Ishikawa (cell line): Measurements from ENCODE around the gene CD9.

Source experiments
- CEBPB ChIP-seq: IDR thresholded peaks from 2 replicates; pipeline ENCODE4 v1.6.1; 2012
- CREB1 ChIP-seq: IDR thresholded peaks from 2 replicates; pipeline ENCODE4 v1.6.1; 2012; ENCODE audit warnings: low read depth
- EGR1 ChIP-seq: IDR thresholded peaks from 2 replicates; pipeline ENCODE4 v1.6.1; 2012
- FOXM1 ChIP-seq: IDR thresholded peaks from 2 replicates; pipeline ENCODE4 v1.6.1; 2012; ENCODE audit warnings: low read depth, borderline replicate concordance
- NFIC ChIP-seq: IDR thresholded peaks from 2 replicates; pipeline ENCODE4 v1.6.1; 2012
- RAD21 ChIP-seq: IDR thresholded peaks from 2 replicates; pipeline ENCODE4 v1.6.1; 2012; ENCODE audit warnings: low read depth
- TAF1 ChIP-seq: IDR thresholded peaks from 2 replicates; pipeline ENCODE4 v1.6.1; 2012; ENCODE audit warnings: low read depth, mild to moderate bottlenecking
- TCF12 ChIP-seq: IDR thresholded peaks from 2 replicates; pipeline ENCODE4 v1.6.1; 2012; ENCODE audit warnings: low read depth
- YY1 ChIP-seq: IDR thresholded peaks from 2 replicates; pipeline ENCODE4 v1.6.1; 2012; ENCODE audit warnings: low read depth
- ZBTB7A ChIP-seq: IDR thresholded peaks from 2 replicates; pipeline ENCODE4 v1.6.1; 2012; ENCODE audit warnings: low read depth
- TF ChIP-seq, protein P1 (sequence below): IDR thresholded peaks from 2 replicates; pipeline ENCODE4 v1.6.1; 2012; ENCODE audit warnings: low read depth, mild to moderate bottlenecking
- TF ChIP-seq, protein P2 (sequence below): IDR thresholded peaks from 2 replicates; pipeline ENCODE4 v1.6.1; 2012
- TF ChIP-seq, protein P3 (sequence below): IDR thresholded peaks from 2 replicates; pipeline ENCODE4 v1.6.1; 2012

The CD9 gene

DNA sequence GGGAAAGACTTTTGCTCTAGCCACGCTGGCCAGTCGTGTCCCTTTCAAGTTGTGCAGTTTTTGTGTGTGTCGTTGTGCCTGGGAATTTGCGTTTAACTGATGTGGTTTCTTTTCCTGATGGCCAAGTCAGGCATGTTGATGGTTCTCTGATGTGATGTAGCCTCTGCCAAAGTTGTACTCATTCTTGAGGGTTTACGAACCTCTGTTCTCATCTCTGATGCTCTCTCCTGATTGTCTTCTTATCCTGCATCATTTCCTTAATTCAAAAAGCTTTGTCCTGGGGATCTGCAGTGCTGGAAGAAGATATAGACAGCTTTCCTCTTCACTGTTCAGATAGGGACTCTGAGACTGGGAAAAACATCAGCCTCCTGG is 25.4 kb downstream of the CD9 start:
- TF ChIP-seq TCF12: no peak
- TF ChIP-seq, protein P1, sequence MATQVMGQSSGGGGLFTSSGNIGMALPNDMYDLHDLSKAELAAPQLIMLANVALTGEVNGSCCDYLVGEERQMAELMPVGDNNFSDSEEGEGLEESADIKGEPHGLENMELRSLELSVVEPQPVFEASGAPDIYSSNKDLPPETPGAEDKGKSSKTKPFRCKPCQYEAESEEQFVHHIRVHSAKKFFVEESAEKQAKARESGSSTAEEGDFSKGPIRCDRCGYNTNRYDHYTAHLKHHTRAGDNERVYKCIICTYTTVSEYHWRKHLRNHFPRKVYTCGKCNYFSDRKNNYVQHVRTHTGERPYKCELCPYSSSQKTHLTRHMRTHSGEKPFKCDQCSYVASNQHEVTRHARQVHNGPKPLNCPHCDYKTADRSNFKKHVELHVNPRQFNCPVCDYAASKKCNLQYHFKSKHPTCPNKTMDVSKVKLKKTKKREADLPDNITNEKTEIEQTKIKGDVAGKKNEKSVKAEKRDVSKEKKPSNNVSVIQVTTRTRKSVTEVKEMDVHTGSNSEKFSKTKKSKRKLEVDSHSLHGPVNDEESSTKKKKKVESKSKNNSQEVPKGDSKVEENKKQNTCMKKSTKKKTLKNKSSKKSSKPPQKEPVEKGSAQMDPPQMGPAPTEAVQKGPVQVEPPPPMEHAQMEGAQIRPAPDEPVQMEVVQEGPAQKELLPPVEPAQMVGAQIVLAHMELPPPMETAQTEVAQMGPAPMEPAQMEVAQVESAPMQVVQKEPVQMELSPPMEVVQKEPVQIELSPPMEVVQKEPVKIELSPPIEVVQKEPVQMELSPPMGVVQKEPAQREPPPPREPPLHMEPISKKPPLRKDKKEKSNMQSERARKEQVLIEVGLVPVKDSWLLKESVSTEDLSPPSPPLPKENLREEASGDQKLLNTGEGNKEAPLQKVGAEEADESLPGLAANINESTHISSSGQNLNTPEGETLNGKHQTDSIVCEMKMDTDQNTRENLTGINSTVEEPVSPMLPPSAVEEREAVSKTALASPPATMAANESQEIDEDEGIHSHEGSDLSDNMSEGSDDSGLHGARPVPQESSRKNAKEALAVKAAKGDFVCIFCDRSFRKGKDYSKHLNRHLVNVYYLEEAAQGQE: no peak
- TF ChIP-seq RAD21: no peak
- TF ChIP-seq ZBTB7A: no peak
- no peak for TF ChIP-seq CEBPB

DNA sequence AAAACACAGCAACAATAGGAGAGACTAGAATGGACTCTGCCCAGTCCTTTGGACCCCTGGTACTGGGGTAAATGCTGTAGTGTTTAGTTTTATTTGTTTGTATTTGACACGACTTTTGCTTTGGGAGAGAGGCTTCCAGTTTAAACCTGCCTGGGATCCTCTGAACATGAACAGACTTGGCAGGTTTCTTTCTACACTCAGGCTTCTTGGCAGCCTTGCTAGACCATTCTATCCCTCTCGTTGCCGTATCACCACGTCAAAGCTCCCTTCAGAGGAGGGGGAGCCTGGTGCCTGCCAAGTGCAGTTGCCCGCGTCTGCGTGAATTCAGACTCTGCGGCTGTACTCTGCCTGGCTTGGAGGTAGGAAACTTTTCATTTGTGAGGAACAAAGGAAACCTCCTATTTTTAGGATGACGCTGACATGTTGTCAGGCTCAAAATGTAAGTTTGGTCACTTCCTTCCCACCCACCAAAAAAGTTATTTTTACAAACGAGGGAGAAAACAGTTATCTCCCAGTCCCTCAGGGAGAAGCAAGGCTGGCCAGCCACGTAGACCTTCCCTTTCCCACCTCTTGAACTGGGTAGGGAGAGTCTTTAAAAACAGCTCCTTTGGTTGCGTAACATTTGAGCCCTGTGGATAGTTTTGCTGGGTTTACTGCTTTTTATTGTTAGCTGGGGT is 25.9 kb downstream of the CD9 start:
- TF ChIP-seq EGR1 (no peak), NFIC (no peak), FOXM1 (no peak), YY1 (no peak), CEBPB (peak; percentile 97)
- TF ChIP-seq, protein P2, sequence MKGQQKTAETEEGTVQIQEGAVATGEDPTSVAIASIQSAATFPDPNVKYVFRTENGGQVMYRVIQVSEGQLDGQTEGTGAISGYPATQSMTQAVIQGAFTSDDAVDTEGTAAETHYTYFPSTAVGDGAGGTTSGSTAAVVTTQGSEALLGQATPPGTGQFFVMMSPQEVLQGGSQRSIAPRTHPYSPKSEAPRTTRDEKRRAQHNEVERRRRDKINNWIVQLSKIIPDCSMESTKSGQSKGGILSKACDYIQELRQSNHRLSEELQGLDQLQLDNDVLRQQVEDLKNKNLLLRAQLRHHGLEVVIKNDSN: no peak

DNA sequence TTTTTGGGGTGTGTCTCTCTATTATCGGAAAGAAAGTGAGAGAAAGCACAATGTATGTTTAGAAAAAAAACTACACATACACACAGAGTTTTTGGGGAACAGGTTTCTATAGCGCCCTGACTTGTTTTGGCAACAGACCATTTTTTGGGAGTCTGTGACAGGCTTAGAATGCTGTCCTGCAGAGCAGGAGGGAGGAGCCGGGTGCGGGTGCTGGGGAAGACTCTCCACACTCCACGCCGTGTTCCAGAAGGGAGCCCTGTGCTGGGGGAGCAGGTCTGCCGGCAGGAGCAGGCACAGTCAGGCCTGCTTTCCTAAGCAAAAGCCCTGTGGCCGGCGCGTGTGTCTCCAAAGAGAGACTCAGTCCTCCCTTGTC is 26.5 kb downstream of the CD9 start:
- peak; percentile 8; the same call in 1 of the 2 replicates for TF ChIP-seq NFIC
- no peak for TF ChIP-seq YY1

GRCh38 chr12:6228535-6229223 is 28.5 kb downstream of the CD9 start:
- no peak for TF ChIP-seq FOXM1
- TF ChIP-seq TAF1: no peak
- TF ChIP-seq, protein P3, sequence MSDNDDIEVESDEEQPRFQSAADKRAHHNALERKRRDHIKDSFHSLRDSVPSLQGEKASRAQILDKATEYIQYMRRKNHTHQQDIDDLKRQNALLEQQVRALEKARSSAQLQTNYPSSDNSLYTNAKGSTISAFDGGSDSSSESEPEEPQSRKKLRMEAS: peak; percentile 7; the same call in 1 of the 2 replicates
- TF ChIP-seq CEBPB: no peak
- TF ChIP-seq CREB1: no peak
- peak; percentile 23; the same call in 1 of the 2 replicates for TF ChIP-seq NFIC
- TF ChIP-seq RAD21: no peak
- TF ChIP-seq EGR1: no peak
- TF ChIP-seq, protein P1: no peak

DNA sequence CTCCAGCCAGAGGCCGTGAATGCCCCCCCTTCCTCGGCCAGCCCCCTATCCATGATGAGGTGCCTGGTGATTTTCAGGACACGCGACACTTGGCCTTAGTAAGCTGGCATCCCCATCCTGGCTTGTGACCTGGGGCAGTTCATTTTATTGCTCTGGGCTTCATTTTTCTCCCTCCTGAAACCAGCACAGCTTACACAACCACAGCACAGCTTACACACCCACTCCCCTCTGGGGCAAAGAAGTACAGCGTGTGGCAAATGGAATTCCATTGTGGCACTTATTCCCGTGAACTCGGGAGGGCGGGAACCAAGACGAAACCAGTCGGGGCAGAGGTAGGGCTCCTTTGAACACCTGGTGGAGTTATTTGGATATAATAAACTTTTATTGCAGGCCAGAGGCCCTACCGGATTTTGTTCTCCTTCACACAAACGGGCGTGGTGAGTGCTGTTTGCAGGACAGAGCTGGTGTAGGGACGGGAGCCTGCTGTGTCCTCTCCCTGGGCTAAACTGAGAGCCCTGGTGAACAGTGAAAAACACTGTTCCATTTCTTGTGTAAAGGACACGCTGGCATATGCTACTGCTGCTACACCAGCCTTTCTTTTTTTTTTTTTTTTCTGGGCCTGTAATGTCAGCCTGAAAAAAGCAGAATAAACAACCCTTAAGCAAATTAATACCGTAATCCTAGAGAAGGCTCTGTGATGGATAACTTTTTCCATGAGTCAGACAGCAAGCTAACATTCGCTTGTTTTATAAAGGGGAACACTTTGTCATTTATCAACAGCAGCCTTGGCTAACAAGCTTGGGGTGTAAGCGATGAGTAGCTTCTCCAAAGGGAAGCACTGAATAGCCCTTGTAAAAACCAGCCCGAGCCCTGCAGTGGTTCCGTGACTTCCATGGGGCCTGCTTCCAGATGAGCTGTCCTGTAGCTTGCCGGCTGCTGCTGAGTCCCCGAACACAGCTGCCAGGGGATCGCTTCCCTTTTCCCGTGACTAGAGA is 29.3 kb downstream of the CD9 start:
- TF ChIP-seq NFIC: 0 out of 2 replicates have a peak, but pooled peaks have one; percentile 2
- TF ChIP-seq, protein P3: no peak
- TF ChIP-seq RAD21: no peak
- TF ChIP-seq, protein P2: no peak
- TF ChIP-seq, protein P1: no peak
- TF ChIP-seq CREB1: no peak
- peak; percentile 31; the same call in 1 of the 2 replicates for TF ChIP-seq TCF12
- TF ChIP-seq FOXM1: no peak
- no peak for TF ChIP-seq CEBPB
